22Rv1 (cell line): ENCODE data around the gene POU5F1.

Experiments used
- ZFX ChIP-seq: fragments of 450-650 bp; IDR thresholded peaks from 2 replicates; pipeline ENCODE4 v1.6.1; 2017; ENCODE audit warnings: antibody characterized with exemption, borderline replicate concordance
- TF ChIP-seq, protein P1 (sequence below): fragments of 450-650 bp; IDR thresholded peaks from 2 replicates; pipeline ENCODE4 v1.5.1; 2017; ENCODE audit warnings: mild to moderate bottlenecking

DNA sequence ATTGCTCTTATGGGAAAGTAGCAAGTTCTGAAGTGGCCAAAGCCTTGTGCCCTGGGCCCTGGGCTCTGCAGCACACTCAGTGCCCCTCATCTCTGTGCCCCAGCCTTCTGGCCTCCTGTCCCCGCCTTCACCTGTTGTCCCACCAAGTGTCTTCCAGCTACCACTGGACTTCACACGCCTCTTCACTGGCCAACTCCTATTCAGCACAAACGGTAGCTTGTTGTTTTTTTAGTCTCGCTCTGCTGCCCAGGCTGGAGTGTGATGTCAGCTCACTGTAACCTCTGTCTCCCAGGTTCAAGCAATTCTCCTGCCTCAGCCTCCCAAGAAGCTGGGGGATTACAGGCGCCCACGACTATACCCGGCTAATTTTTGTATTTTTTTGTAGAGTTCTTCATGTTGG is 17.7 kb downstream of the POU5F1 start:
- TF ChIP-seq, protein P1, sequence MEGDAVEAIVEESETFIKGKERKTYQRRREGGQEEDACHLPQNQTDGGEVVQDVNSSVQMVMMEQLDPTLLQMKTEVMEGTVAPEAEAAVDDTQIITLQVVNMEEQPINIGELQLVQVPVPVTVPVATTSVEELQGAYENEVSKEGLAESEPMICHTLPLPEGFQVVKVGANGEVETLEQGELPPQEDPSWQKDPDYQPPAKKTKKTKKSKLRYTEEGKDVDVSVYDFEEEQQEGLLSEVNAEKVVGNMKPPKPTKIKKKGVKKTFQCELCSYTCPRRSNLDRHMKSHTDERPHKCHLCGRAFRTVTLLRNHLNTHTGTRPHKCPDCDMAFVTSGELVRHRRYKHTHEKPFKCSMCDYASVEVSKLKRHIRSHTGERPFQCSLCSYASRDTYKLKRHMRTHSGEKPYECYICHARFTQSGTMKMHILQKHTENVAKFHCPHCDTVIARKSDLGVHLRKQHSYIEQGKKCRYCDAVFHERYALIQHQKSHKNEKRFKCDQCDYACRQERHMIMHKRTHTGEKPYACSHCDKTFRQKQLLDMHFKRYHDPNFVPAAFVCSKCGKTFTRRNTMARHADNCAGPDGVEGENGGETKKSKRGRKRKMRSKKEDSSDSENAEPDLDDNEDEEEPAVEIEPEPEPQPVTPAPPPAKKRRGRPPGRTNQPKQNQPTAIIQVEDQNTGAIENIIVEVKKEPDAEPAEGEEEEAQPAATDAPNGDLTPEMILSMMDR, result no peak
- no peak for TF ChIP-seq ZFX
